Tibial artery (tissue), 4 donors: Measurements from ENCODE around the gene RELCH.

ENCODE experiments used
- DNase-seq, 2 donors: peaks; one replicate each; pipeline ENCODE4 v3.0.0-alpha.2; 2019
- H3K27ac ChIP-seq, 2 donors: fragments of 200-600 bp; sonication (generic) in 1 of 2; 1 replicate in 1 of 2; 2 replicates in 1 of 2; pipeline ENCODE4 v1.5.1; 2018 to 2019; ENCODE audit warnings: mild to moderate bottlenecking in 1 of 2
- H3K27me3 ChIP-seq, 2 donors: fragments of 200-600 bp; sonication (generic) in 1 of 2; one replicate each; pipeline versions ENCODE4 v1.5.1 to v1.6.0; 2016 to 2019
- H3K36me3 ChIP-seq, 3 donors: fragments of 200-600 bp; sonication (generic) in 2 of 3; one replicate each; pipeline ENCODE4 v1.5.1; 2016 to 2019; ENCODE audit warnings: mild to moderate bottlenecking in 2 of 3
- H3K4me1 ChIP-seq, 4 donors: fragments of 200-600 bp; sonication (generic) in 2 of 4; 1 replicate in 3 of 4; 2 replicates in 1 of 4; pipeline ENCODE4 v1.5.1; 2016 to 2019
- H3K4me3 ChIP-seq, 2 donors: fragments of 200-600 bp; sonication (generic) in 1 of 2; 1 replicate in 1 of 2; 2 replicates in 1 of 2; pipeline ENCODE4 v1.5.1; 2018 to 2019; ENCODE audit warnings: mild to moderate bottlenecking in 2 of 2
- H3K9me3 ChIP-seq, 3 donors: fragments of 200-600 bp; sonication (generic) in 1 of 3; one replicate each; pipeline ENCODE4 v1.5.1; 2016 to 2019
- CTCF ChIP-seq, 2 experiments: fragments of 200-600 bp in 1 of 2; fragments of 450-650 bp in 1 of 2; IDR thresholded peaks; one replicate each; pipeline ENCODE4 v1.5.1; 2017 to 2019; ENCODE audit warnings: antibody characterized with exemption in 2 of 2, mild to moderate bottlenecking in 1 of 2, moderate library complexity in 1 of 2
- intact Hi-C: fragments of 100-400 bp; cut with DNase I; formaldehyde crosslinking; loops from one replicate; pipeline ENCODE4 v1.15.0; 2023; ENCODE audit warnings: low total_unique reads

The RELCH gene

GRCh38 chr18:62239475-62239874 lies 52.4 kb downstream of the RELCH start:
- Histone ChIP-seq H3K36me3 (peaks cover 6 to 16% (median 13%) of the 10 kb centered on the region in 3 donors), H3K4me1 (no peaks in the 10 kb centered on the region), H3K9me3 (no peaks in the 10 kb centered on the region), H3K27ac (no peak overlapping the region), H3K4me3 (no peak overlapping the region), H3K27me3 (no peaks in the 10 kb centered on the region)
- intact Hi-C loops = no loop called here
- no peak for DNase-seq
- no peak for TF ChIP-seq CTCF (IDR thresholded peaks at IDR 0.05)

DNA sequence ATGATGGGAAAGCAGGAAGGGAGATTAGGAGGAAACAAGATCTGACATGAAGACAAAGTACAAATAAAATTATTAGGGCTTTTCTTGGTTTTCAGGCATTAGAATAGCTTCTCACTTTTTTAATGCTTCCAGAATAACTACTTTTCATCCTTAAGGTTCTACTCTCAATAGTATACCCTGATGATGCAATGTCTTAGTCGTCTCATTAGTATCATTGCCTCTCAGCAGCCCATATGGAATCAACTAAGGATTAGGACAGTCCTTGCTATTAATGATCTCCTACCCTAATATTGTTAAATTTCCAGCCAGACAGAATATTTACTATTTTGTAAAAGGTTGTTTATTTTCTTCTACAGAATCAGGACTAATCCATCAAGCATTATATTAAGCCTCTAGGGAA lies 55.9 kb downstream of the RELCH start:
- Histone ChIP-seq H3K4me3 (no peak overlapping the region), H3K36me3 (peaks cover 6 to 22% (median 21%) of the 10 kb centered on the region in 3 donors), H3K9me3 (no peaks in the 10 kb centered on the region), H3K27ac (no peak overlapping the region), H3K4me1 (peaks cover 0 to 18% (median 2%) of the 10 kb centered on the region in 4 donors), H3K27me3 (no peaks in the 10 kb centered on the region)
- no peak for TF ChIP-seq CTCF (IDR thresholded peaks at IDR 0.05)
- no peak for DNase-seq
- intact Hi-C loops = no loop called here

GRCh38 chr18:62245177-62245576 lies 58.1 kb downstream of the RELCH start:
- H3K36me3 ChIP-seq = peaks cover 0 to 22% (median 21%) of the 10 kb centered on the region in 3 donors
- H3K27me3 ChIP-seq = no peaks in the 10 kb centered on the region
- peaks cover 0 to 24% (median 2%) of the 10 kb centered on the region in 4 donors for H3K4me1 ChIP-seq
- no peak overlapping the region for H3K27ac ChIP-seq
- H3K4me3 ChIP-seq = no peak overlapping the region
- no peak for DNase-seq
- no peak for TF ChIP-seq CTCF (IDR thresholded peaks at IDR 0.05)
- intact Hi-C loops = no loop called here
- no peaks in the 10 kb centered on the region for H3K9me3 ChIP-seq

GRCh38 chr18:62245699-62246098 lies 58.6 kb downstream of the RELCH start:
- no peak for DNase-seq
- Histone ChIP-seq H3K27ac (no peak overlapping the region), H3K36me3 (peaks cover 0 to 22% (median 16%) of the 10 kb centered on the region in 3 donors), H3K4me3 (no peak overlapping the region), H3K27me3 (no peaks in the 10 kb centered on the region), H3K9me3 (no peaks in the 10 kb centered on the region), H3K4me1 (peaks cover 0 to 24% (median 2%) of the 10 kb centered on the region in 4 donors)
- intact Hi-C loops = no loop called here
- TF ChIP-seq CTCF (IDR thresholded peaks at IDR 0.05) = no peak

DNA sequence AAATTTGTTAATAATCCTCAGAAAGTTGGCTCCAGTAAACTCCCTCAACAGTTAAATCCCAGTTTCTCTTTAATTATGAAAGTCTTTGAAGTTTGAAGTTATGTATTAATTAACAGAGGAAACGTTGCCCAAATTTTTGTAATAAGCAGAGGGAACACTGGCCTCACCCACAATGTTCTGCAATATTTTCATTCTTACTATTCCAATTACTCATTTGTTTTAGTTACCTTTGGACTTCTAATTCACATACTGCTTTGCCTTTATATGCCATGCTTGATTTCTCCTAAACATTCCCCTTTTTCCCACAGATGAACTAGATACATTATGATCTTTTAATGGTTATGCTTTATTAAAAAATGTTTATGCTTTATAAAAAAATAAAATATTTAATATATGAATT lies 61.3 kb downstream of the RELCH start:
- no peaks in the 10 kb centered on the region for H3K9me3 ChIP-seq
- intact Hi-C loops = no loop called here
- no peak overlapping the region for H3K4me3 ChIP-seq
- DNase-seq = no peak
- peaks cover 0 to 26% (median 11%) of the 10 kb centered on the region in 3 donors for H3K36me3 ChIP-seq
- TF ChIP-seq CTCF (IDR thresholded peaks at IDR 0.05) = no peak
- no peak overlapping the region for H3K27ac ChIP-seq
- peaks cover 0 to 24% (median 2%) of the 10 kb centered on the region in 4 donors for H3K4me1 ChIP-seq
- no peaks in the 10 kb centered on the region for H3K27me3 ChIP-seq
